NCI-H345 treated with DMSO at 0.1 percent for 48 hours (cell line): ENCODE results near the gene RNF208.
"Not testable (repeated sequence)": the region's sequence is repeated elsewhere in the genome, so short reads cannot be mapped to it uniquely, and the experiment has no call there.

Experiments
- DNase-seq: peaks from one replicate; lab custom pipeline; 2025; ENCODE audit not compliant: unreplicated experiment; lab: John Stamatoyannopoulos, UW

The RNF208 gene

GRCh38 chr9:137222190-137223077, at the start of gene RNF208:
RNF208 (minus strand) TSS chr9:137222240; CDS start chr9:137221212, 1,028 bp downstream.
- no peak for DNase-seq

GRCh38 chr9:137271696-137272076, 49.6 kb upstream of the RNF208 start:
- DNase-seq, result no peak

- DNase-seq, result no peak
Measured at GRCh38 chr9:137270929-137271695, 49.1 kb upstream of the RNF208 start.

- no peak for DNase-seq
Measured at GRCh38 chr9:137269231-137269772, 47.3 kb upstream of the RNF208 start.

GRCh38 chr9:137268538-137269201, 46.6 kb upstream of the RNF208 start:
- DNase-seq, result no peak

- no peak for DNase-seq
Measured at GRCh38 chr9:137267933-137268355, 45.9 kb upstream of the RNF208 start.

GRCh38 chr9:137266585-137267453, 44.8 kb upstream of the RNF208 start:
- no peak for DNase-seq

GRCh38 chr9:137266162-137266527, 44.1 kb upstream of the RNF208 start:
- DNase-seq, result no peak

- no peak for DNase-seq
Measured at GRCh38 chr9:137265496-137266161, 43.6 kb upstream of the RNF208 start.

GRCh38 chr9:137264067-137264466, 42.0 kb upstream of the RNF208 start:
- DNase-seq, result no peak

- DNase-seq, result no peak
Measured at GRCh38 chr9:137263506-137263905, 41.5 kb upstream of the RNF208 start.

- no peak for DNase-seq
Measured at GRCh38 chr9:137262909-137263285, 40.9 kb upstream of the RNF208 start.

GRCh38 chr9:137262173-137262908, 40.3 kb upstream of the RNF208 start:
- not testable (repeated sequence) for DNase-seq

- no peak for DNase-seq
Measured at GRCh38 chr9:137256856-137257255, 34.8 kb upstream of the RNF208 start.

- no peak for DNase-seq
Measured at GRCh38 chr9:137256362-137256761, 34.3 kb upstream of the RNF208 start.

GRCh38 chr9:137255448-137256114, 33.5 kb upstream of the RNF208 start:
- no peak for DNase-seq

- peak; percentile 64 for DNase-seq
Measured at GRCh38 chr9:137254624-137255447, 32.8 kb upstream of the RNF208 start, which contains the start of gene NELFB. NELFB (plus strand) TSS chr9:137255327.
